CD14-positive monocyte (primary cell): ENCODE data around the gene TCL1A. TPM values are rescaled to one million over a fixed set of nuclear protein-coding genes. Genes with fewer than 3 reads are reported as not detected.
A peak's percentile ranks its signal among the peaks of the same experiment; 100 is the strongest.

Source experiments
- DNase-seq, 3 donors: peaks; one replicate each; pipeline ENCODE4 v3.0.0-alpha.2; 2011 to 2022
- H2AFZ ChIP-seq: 2 replicates; pipeline ENCODE4 v1.6.0; 2012; ENCODE audit warnings: mild to moderate bottlenecking, low read depth, low read length, inconsistent platforms; ENCODE audit not compliant: insufficient read depth, poor library complexity, severe bottlenecking
- H3K27ac ChIP-seq, 2 donors: 1 replicate in 1 of 2; 2 replicates in 1 of 2; pipeline ENCODE4 v1.5.1; 2012 to 2013; ENCODE audit warnings: low read length in 2 of 2, control low read depth in 1 of 2, inconsistent platforms in 1 of 2, low read depth in 1 of 2, mild to moderate bottlenecking in 1 of 2
- H3K27me3 ChIP-seq, 2 donors: one replicate each; pipeline versions ENCODE4 v1.6.0 to v1.6.1; 2011 to 2013; ENCODE audit warnings: low read length in 2 of 2; ENCODE audit not compliant: control insufficient read depth in 2 of 2, insufficient read depth in 2 of 2
- H3K36me3 ChIP-seq, 2 donors: replicated peaks in 1 of 2; 1 replicate in 1 of 2; 2 replicates in 1 of 2; pipeline versions ENCODE4 v1.5.1 to v1.6.1; 2012 to 2013; ENCODE audit warnings: low read length in 2 of 2, control low read depth in 1 of 2, inconsistent platforms in 1 of 2, mild to moderate bottlenecking in 1 of 2; ENCODE audit not compliant: insufficient read depth in 2 of 2, control insufficient read depth in 1 of 2
- H3K4me1 ChIP-seq, 2 donors: 1 replicate in 1 of 2; 2 replicates in 1 of 2; pipeline versions ENCODE4 v1.5.1 to v1.6.1; 2012 to 2013; ENCODE audit warnings: low read length in 2 of 2, control low read depth in 1 of 2, inconsistent platforms in 1 of 2, mild to moderate bottlenecking in 1 of 2, moderate library complexity in 1 of 2; ENCODE audit not compliant: insufficient read depth in 2 of 2, control insufficient read depth in 1 of 2
- H3K4me2 ChIP-seq: replicated peaks from 2 replicates; pipeline ENCODE3; 2012; ENCODE audit warnings: low read length, moderate library complexity, mild to moderate bottlenecking; ENCODE audit not compliant: poor library complexity, severe bottlenecking; ENCODE audit errors: extremely low read depth
- H3K4me3 ChIP-seq, 3 experiments: fragments of 200-600 bp in 1 of 3; sonication (generic) in 1 of 3; replicated peaks in 1 of 3; 1 replicate in 2 of 3; 2 replicates in 1 of 3; pipeline ENCODE4 v1.5.1; 2011 to 2013; ENCODE audit warnings: low read length in 3 of 3, mild to moderate bottlenecking in 3 of 3, control low read depth in 2 of 3, low read depth in 2 of 3, inconsistent platforms in 1 of 3, moderate library complexity in 1 of 3
- H3K79me2 ChIP-seq: 2 replicates; pipeline ENCODE4 v1.6.0; 2012; ENCODE audit warnings: mild to moderate bottlenecking, control low read depth, inconsistent platforms, low read length, moderate library complexity; ENCODE audit not compliant: insufficient read depth
- H3K9ac ChIP-seq: 2 replicates; pipeline ENCODE4 v1.6.0; 2017; ENCODE audit warnings: low read length, mild to moderate bottlenecking; ENCODE audit not compliant: insufficient read depth, poor library complexity, severe bottlenecking
- H3K9me3 ChIP-seq, 2 donors: replicated peaks in 1 of 2; 1 replicate in 1 of 2; 2 replicates in 1 of 2; pipeline versions ENCODE4 v1.5.1 to v1.6.1; 2012 to 2013; ENCODE audit warnings: low read length in 2 of 2, control low read depth in 1 of 2; ENCODE audit not compliant: control insufficient read depth in 1 of 2, insufficient read depth in 1 of 2
- H4K20me1 ChIP-seq: 2 replicates; pipeline ENCODE4 v1.6.0; 2012; ENCODE audit warnings: mild to moderate bottlenecking, low read length, control low read depth, moderate library complexity; ENCODE audit not compliant: insufficient read depth
- H3K27ac Mint-ChIP-seq, 7 donors: one replicate each; pipeline ENCODE4 v1.8.0; 2020; ENCODE audit warnings: mild to moderate bottlenecking in 7 of 7, mixed read lengths in 7 of 7, moderate library complexity in 6 of 7, inconsistent platforms in 2 of 7
- H3K27me3 Mint-ChIP-seq, 3 donors: one replicate each; pipeline ENCODE4 v1.8.0; 2021 to 2022; ENCODE audit warnings: low read depth in 3 of 3, mild to moderate bottlenecking in 3 of 3, mixed read lengths in 3 of 3, moderate library complexity in 3 of 3, inconsistent platforms in 1 of 3
- H3K36me3 Mint-ChIP-seq, 2 donors: one replicate each; pipeline ENCODE4 v1.8.0; 2020; ENCODE audit warnings: mixed read lengths in 2 of 2, inconsistent platforms in 1 of 2, mild to moderate bottlenecking in 1 of 2
- H3K4me1 Mint-ChIP-seq: one replicate; pipeline ENCODE4 v1.8.0; 2020; ENCODE audit warnings: mild to moderate bottlenecking, mixed read lengths
- H3K4me3 Mint-ChIP-seq, 2 donors: one replicate each; pipeline ENCODE4 v1.8.0; 2020; ENCODE audit warnings: mild to moderate bottlenecking in 2 of 2, mixed read lengths in 2 of 2, moderate library complexity in 1 of 2
- H3K9me3 Mint-ChIP-seq, 7 donors: one replicate each; pipeline ENCODE4 v1.8.0; 2020 to 2022; ENCODE audit warnings: mixed read lengths in 7 of 7, mild to moderate bottlenecking in 6 of 7, moderate library complexity in 6 of 7, inconsistent platforms in 2 of 7
- WGBS: methylation state at CpG from one replicate; pipeline ENCODE4 v1.1.5; 2013; ENCODE audit warnings: missing lambda C conversion rate; ENCODE audit not compliant: insufficient coverage; 5-methylcytosine and 5-hydroxymethylcytosine counted together
- intact Hi-C, 2 donors: fragments of 100-400 bp; cut with micrococcal nuclease; formaldehyde crosslinking; loops; one replicate each; pipeline versions ENCODE4 v1.15.0 to v1.15.1; 2023
- polyA plus RNA-seq, 3 donors: library from polyadenylated mRNA; depleted of rRNA in 1 of 3; unstranded in 2 of 3; stranded (reverse) in 1 of 3; fragments of 300-500 nt in 2 of 3; fragments of >200 nt in 1 of 3; fragmentation: Illumina TruSeq in 2 of 3; gene quantifications; 1 replicate in 2 of 3; 2 replicates in 1 of 3; pipeline ENCODE4 v1.2.3, GENCODE V29; 2012 to 2021
- small RNA-seq: library from RNA; depleted of rRNA; stranded (forward); fragments of <200 nt; gene quantifications from one replicate; pipeline ENCODE3, GENCODE V24; 2012; ENCODE audit warnings: low read depth; ENCODE audit not compliant: insufficient read length
- TF ChIP-seq, protein P1 (sequence below): fragments of 200-600 bp; IDR thresholded peaks from one replicate; pipeline ENCODE4 v1.8.0; 2022; ENCODE audit warnings: antibody characterized with exemption, mild to moderate bottlenecking

The TCL1A gene
- polyA plus RNA-seq, 3 donors = 1.0 to 1.3 (median 1.1) TPM

DNA sequence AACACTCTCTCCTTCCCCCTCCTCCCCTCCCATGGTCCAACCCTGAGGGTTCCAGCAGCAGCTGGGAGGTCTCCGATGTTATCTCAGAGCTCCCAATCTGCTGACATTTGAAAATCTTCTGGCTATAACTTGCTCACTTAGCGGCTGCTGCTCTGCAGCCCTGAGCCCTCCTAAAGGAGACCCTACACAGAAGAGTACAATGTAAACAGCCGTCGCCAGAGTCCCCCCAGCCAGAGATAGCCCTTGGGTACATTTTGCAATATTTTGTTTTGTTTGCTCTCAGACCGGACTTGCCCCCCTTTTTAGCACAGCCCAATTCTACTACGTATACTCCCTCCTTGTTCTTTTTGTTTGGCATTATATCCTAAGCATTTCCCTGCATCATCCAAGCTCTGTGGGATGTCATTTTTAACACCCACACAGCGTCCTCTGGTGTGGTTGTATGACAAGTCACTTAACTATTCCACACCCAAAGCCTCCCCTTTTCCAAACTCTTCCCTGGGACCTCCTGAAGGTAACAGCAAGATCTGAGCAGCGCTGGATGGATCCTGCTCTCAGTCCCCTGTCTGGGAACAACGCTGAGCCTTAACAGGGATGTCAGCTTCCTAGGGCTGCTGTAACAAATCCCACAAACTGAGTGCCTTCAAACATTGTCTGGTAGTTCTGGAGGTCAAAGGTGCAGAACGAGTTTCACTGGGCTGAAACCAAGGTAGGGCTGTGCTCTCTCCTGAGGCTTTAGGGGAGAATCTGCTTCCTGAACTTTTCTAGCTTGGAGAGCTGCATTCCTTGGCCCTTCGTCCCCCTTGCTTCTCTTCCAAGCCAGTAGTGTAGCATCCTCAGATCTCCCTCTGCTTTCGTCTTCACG lies 53.0 kb downstream of the TCL1A start:
- H3K9me3 ChIP-seq = no peaks in the 10 kb centered on the region
- H3K9me3 Mint-ChIP-seq = peaks cover 0 to 4% (median 0%) of the 10 kb centered on the region in 7 donors
- H3K79me2 ChIP-seq = no peaks in the 10 kb centered on the region
- H4K20me1 ChIP-seq = no peaks in the 10 kb centered on the region
- no peak overlapping the region for H3K4me3 ChIP-seq
- H3K27ac Mint-ChIP-seq = peak overlapping the region in 1 of 7 donors; percentile 21
- H3K4me1 Mint-ChIP-seq = no peaks in the 10 kb centered on the region
- no peak overlapping the region for H3K9ac ChIP-seq
- no peak overlapping the region for H3K4me2 ChIP-seq
- H3K27me3 Mint-ChIP-seq = peaks cover 2 to 9% (median 4%) of the 10 kb centered on the region in 3 donors
- H3K4me1 ChIP-seq = no peaks in the 10 kb centered on the region
- intact Hi-C loops = no loop called here
- no peaks in the 10 kb centered on the region for H3K27me3 ChIP-seq
- H3K36me3 ChIP-seq = no peaks in the 10 kb centered on the region
- TF ChIP-seq, protein P1, sequence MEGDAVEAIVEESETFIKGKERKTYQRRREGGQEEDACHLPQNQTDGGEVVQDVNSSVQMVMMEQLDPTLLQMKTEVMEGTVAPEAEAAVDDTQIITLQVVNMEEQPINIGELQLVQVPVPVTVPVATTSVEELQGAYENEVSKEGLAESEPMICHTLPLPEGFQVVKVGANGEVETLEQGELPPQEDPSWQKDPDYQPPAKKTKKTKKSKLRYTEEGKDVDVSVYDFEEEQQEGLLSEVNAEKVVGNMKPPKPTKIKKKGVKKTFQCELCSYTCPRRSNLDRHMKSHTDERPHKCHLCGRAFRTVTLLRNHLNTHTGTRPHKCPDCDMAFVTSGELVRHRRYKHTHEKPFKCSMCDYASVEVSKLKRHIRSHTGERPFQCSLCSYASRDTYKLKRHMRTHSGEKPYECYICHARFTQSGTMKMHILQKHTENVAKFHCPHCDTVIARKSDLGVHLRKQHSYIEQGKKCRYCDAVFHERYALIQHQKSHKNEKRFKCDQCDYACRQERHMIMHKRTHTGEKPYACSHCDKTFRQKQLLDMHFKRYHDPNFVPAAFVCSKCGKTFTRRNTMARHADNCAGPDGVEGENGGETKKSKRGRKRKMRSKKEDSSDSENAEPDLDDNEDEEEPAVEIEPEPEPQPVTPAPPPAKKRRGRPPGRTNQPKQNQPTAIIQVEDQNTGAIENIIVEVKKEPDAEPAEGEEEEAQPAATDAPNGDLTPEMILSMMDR = no peak
- H3K27ac ChIP-seq = no peak overlapping the region
- no peak for DNase-seq
- H3K4me3 Mint-ChIP-seq = no peak overlapping the region
- WGBS = 87% methylated on average over 8 of the region's 13 CpGs
- H2AFZ ChIP-seq = no peak overlapping the region
- no peaks in the 10 kb centered on the region for H3K36me3 Mint-ChIP-seq

DNA sequence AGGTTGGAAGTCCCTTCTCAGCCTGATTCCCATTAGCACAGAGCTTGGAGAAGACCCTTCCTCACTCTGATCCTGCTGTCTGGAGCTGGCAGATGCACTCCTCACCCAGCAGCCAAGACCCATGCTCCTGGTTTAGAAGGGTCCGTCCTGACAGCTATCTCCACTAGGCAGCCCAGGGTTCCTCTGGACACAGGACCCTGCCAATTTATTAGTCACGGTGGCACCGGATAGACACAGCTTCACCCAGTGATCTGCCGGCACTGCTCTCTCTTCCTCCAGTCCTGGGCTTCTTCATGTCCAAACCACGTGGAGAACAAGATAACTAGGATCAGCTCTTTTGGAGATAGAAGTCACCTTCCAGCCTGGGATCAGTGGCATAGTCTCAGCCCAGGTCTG lies 53.9 kb downstream of the TCL1A start:
- Mint-ChIP-seq H3K9me3 (peaks cover 0 to 4% (median 0%) of the 10 kb centered on the region in 7 donors), H3K27me3 (peaks cover 2 to 9% (median 4%) of the 10 kb centered on the region in 3 donors), H3K4me1 (no peaks in the 10 kb centered on the region), H3K36me3 (no peaks in the 10 kb centered on the region), H3K27ac (no peak overlapping the region), H3K4me3 (no peak overlapping the region)
- no peak overlapping the region for H3K4me2 ChIP-seq
- H3K79me2 ChIP-seq = no peaks in the 10 kb centered on the region
- no peaks in the 10 kb centered on the region for H3K4me1 ChIP-seq
- 81% methylated on average over 5 of the region's 5 CpGs for WGBS
- H4K20me1 ChIP-seq = no peaks in the 10 kb centered on the region
- H3K9me3 ChIP-seq = no peaks in the 10 kb centered on the region
- TF ChIP-seq, protein P1 = no peak
- H3K36me3 ChIP-seq = no peaks in the 10 kb centered on the region
- DNase-seq = no peak
- intact Hi-C loops = no loop called here
- H2AFZ ChIP-seq = no peak overlapping the region
- H3K9ac ChIP-seq = no peak overlapping the region
- H3K27ac ChIP-seq = no peak overlapping the region
- no peak overlapping the region for H3K4me3 ChIP-seq
- H3K27me3 ChIP-seq = no peaks in the 10 kb centered on the region

Small RNA genes within 50 kb of the gene (small RNA-seq; reads per million reads assigned to genes)
- gene RF02193 = not detected

Other genes starting within 250 kb of the TCL1A start
- 10 to 100 TPM in 1 of 3 donors, 1 to 10 TPM in 2; 2.6 to 26.1 (median 3.5) TPM for gene SYNE3, start 197.5 kb downstream of the TCL1A start, polyA plus RNA-seq
- gene GLRX5, start 179.1 kb downstream of the TCL1A start, polyA plus RNA-seq = 10 to 100 TPM; 10.9 to 43.1 (median 31.1) TPM
- not detected for gene TCL1B, start 27.7 kb downstream of the TCL1A start, polyA plus RNA-seq
- not detected for gene TUNAR, start 162.7 kb upstream of the TCL1A start, polyA plus RNA-seq